GM21390 (cell line): ENCODE measurements around the gene CHRFAM7A.
"Not testable (repeated sequence)": the region's sequence is repeated elsewhere in the genome, so short reads cannot be mapped to it uniquely, and the experiment has no call there.

Experiments used
- ATAC-seq: cut with Tn5 transposase; IDR thresholded peaks from one replicate; pipeline ENCODE4 v1.9.1; 2021; ENCODE audit not compliant: unreplicated experiment

The CHRFAM7A gene

GRCh38 chr15:30326145-30326544 lies 67.2 kb downstream of the CHRFAM7A start:
- not testable (repeated sequence) for ATAC-seq

- ATAC-seq = not testable (repeated sequence)
Measured at GRCh38 chr15:30321063-30321462, 72.3 kb downstream of the CHRFAM7A start.

- ATAC-seq = not testable (repeated sequence)
Measured at GRCh38 chr15:30315704-30316103, 77.6 kb downstream of the CHRFAM7A start.

- ATAC-seq = not testable (repeated sequence)
Measured at GRCh38 chr15:30310575-30310974, 82.8 kb downstream of the CHRFAM7A start.
